H9 (cell line): Measurements from ENCODE around the gene SEH1L. TPM values are rescaled to one million over a fixed set of nuclear protein-coding genes. Genes with fewer than 3 reads are reported as not detected.

ENCODE experiments used
- DNase-seq: peaks from one replicate; pipeline ENCODE4 v3.0.0-alpha.2; 2017
- H2AFZ ChIP-seq: one replicate; pipeline ENCODE4 v1.6.1; 2013; ENCODE audit warnings: mild to moderate bottlenecking, low read length, control low read depth, moderate library complexity
- H2AK5ac ChIP-seq: 2 replicates; pipeline ENCODE4 v1.6.1; 2013; ENCODE audit warnings: low read length, control low read depth, mixed read lengths; ENCODE audit not compliant: insufficient read length
- H2BK120ac ChIP-seq: one replicate; pipeline ENCODE4 v1.6.1; 2013; ENCODE audit warnings: low read depth, mild to moderate bottlenecking, low read length, control low read depth, inconsistent platforms; ENCODE audit not compliant: poor library complexity, severe bottlenecking
- H2BK12ac ChIP-seq: 2 replicates; pipeline ENCODE4 v1.6.1; 2013; ENCODE audit warnings: low read length, control low read depth, mixed read lengths, low read depth; ENCODE audit not compliant: insufficient read length
- H2BK15ac ChIP-seq: 2 replicates; pipeline ENCODE4 v1.6.1; 2013; ENCODE audit warnings: low read depth, low read length, control low read depth
- H2BK20ac ChIP-seq: one replicate; pipeline ENCODE4 v1.6.1; 2013; ENCODE audit warnings: low read depth, mild to moderate bottlenecking, low read length, control low read depth, inconsistent platforms; ENCODE audit not compliant: poor library complexity, severe bottlenecking
- H2BK5ac ChIP-seq: 2 replicates; pipeline ENCODE4 v1.6.1; 2013; ENCODE audit warnings: low read length, control low read depth, mixed read lengths; ENCODE audit not compliant: insufficient read length
- H3K14ac ChIP-seq: 2 replicates; pipeline ENCODE4 v1.6.1; 2013; ENCODE audit warnings: low read length, control low read depth; ENCODE audit not compliant: insufficient read depth
- H3K18ac ChIP-seq: 2 replicates; pipeline ENCODE4 v1.6.1; 2013; ENCODE audit warnings: low read depth, mild to moderate bottlenecking, mixed read lengths, low read length, control low read depth; ENCODE audit not compliant: insufficient read length
- H3K23ac ChIP-seq: 2 replicates; pipeline ENCODE4 v1.6.1; 2013; ENCODE audit warnings: low read length, control low read depth, mixed read lengths, low read depth; ENCODE audit not compliant: insufficient read length
- H3K23me2 ChIP-seq: 2 replicates; pipeline ENCODE4 v1.6.1; 2013; ENCODE audit warnings: low read depth, mild to moderate bottlenecking, mixed read lengths, low read length, control low read depth; ENCODE audit not compliant: insufficient read length, poor library complexity, severe bottlenecking
- H3K27ac ChIP-seq: 2 replicates; pipeline ENCODE4 v1.5.1; 2013; ENCODE audit warnings: low read length, control low read depth, mixed read lengths, low read depth; ENCODE audit not compliant: insufficient read length
- H3K27me3 ChIP-seq: 2 replicates; pipeline ENCODE4 v1.6.1; 2013; ENCODE audit warnings: low read length, control low read depth, inconsistent platforms; ENCODE audit not compliant: insufficient read depth
- H3K4ac ChIP-seq: 2 replicates; pipeline ENCODE4 v1.6.1; 2013; ENCODE audit warnings: low read depth, mild to moderate bottlenecking, control low read depth, inconsistent platforms, low read length, moderate library complexity
- H3K4me1 ChIP-seq: 2 replicates; pipeline ENCODE4 v1.6.1; 2013; ENCODE audit warnings: low read length, control low read depth, inconsistent platforms; ENCODE audit not compliant: insufficient read depth
- H3K4me2 ChIP-seq: 2 replicates; pipeline ENCODE4 v1.6.1; 2013; ENCODE audit warnings: low read length, control low read depth, mixed read lengths; ENCODE audit not compliant: insufficient read length, insufficient read depth
- H3K56ac ChIP-seq: 2 replicates; pipeline ENCODE4 v1.6.1; 2013; ENCODE audit warnings: low read depth, mild to moderate bottlenecking, mixed read lengths, low read length, control low read depth; ENCODE audit not compliant: insufficient read length
- H3K79me1 ChIP-seq: 2 replicates; pipeline ENCODE4 v1.6.1; 2013; ENCODE audit warnings: low read depth, mild to moderate bottlenecking, moderate library complexity, low read length, control low read depth, inconsistent platforms; ENCODE audit not compliant: insufficient read depth, poor library complexity, severe bottlenecking
- H3K79me2 ChIP-seq: 2 replicates; pipeline ENCODE4 v1.6.1; 2013; ENCODE audit warnings: low read length, control low read depth, inconsistent platforms; ENCODE audit not compliant: insufficient read depth
- H3K9ac ChIP-seq: 2 replicates; pipeline ENCODE4 v1.6.1; 2013; ENCODE audit warnings: low read length, control low read depth, mixed read lengths; ENCODE audit not compliant: insufficient read length; ENCODE audit errors: extremely low read depth
- H3K9me3 ChIP-seq: one replicate; pipeline ENCODE4 v1.6.1; 2013; ENCODE audit warnings: low read depth, low read length, inconsistent platforms; ENCODE audit not compliant: control insufficient read depth
- H3T11ph ChIP-seq: one replicate; pipeline ENCODE4 v1.6.1; 2013; ENCODE audit warnings: mild to moderate bottlenecking, low read length, control low read depth, inconsistent platforms
- H4K20me1 ChIP-seq: one replicate; pipeline ENCODE4 v1.6.1; 2013; ENCODE audit not compliant: control insufficient read depth, insufficient read length, insufficient read depth
- H4K5ac ChIP-seq: 2 replicates; pipeline ENCODE4 v1.6.1; 2013; ENCODE audit warnings: low read depth, mild to moderate bottlenecking, mixed read lengths, low read length, control low read depth; ENCODE audit not compliant: insufficient read length
- H4K8ac ChIP-seq: replicated peaks from 2 replicates; pipeline ENCODE4 v1.6.1; 2013; ENCODE audit warnings: low read length, control low read depth, mixed read lengths, low read depth; ENCODE audit not compliant: insufficient read length
- H4K91ac ChIP-seq: 2 replicates; pipeline ENCODE4 v1.6.1; 2013; ENCODE audit warnings: low read depth, mild to moderate bottlenecking, moderate library complexity, mixed read lengths, low read length, control low read depth; ENCODE audit not compliant: insufficient read length
- H3K27ac Mint-ChIP-seq, 3 experiments: 2 replicates in 2 of 3; 3 replicates in 1 of 3; pipeline ENCODE4 v1.8.0; 2020 to 2021; ENCODE audit warnings: mixed read lengths in 3 of 3, mild to moderate bottlenecking in 1 of 3, moderate library complexity in 1 of 3
- H3K27me3 Mint-ChIP-seq: 2 replicates; pipeline ENCODE4 v1.8.0; 2021; ENCODE audit warnings: low read depth, mild to moderate bottlenecking, moderate library complexity, mixed read lengths
- H3K36me3 Mint-ChIP-seq, 3 experiments: 2 replicates in 2 of 3; 3 replicates in 1 of 3; pipeline ENCODE4 v1.8.0; 2020 to 2021; ENCODE audit warnings: low read depth in 3 of 3, mixed read lengths in 3 of 3; ENCODE audit not compliant: insufficient read depth in 1 of 3
- H3K4me1 Mint-ChIP-seq, 2 experiments: 2 replicates each; pipeline ENCODE4 v1.8.0; 2020; ENCODE audit warnings: mixed read lengths in 2 of 2
- H3K4me3 Mint-ChIP-seq, 2 experiments: 2 replicates in 1 of 2; 3 replicates in 1 of 2; pipeline ENCODE4 v1.8.0; 2020 to 2021; ENCODE audit warnings: mild to moderate bottlenecking in 2 of 2, mixed read lengths in 2 of 2, moderate library complexity in 1 of 2
- H3K9me3 Mint-ChIP-seq, 2 experiments: 2 replicates in 1 of 2; 3 replicates in 1 of 2; pipeline ENCODE4 v1.8.0; 2020; ENCODE audit warnings: mild to moderate bottlenecking in 2 of 2, mixed read lengths in 2 of 2, moderate library complexity in 1 of 2
- CTCF ChIP-seq: fragments of 200-600 bp; sonication (generic); conservative IDR thresholded peaks from 3 replicates; pipeline ENCODE4 v1.8.0; 2021; ENCODE audit warnings: antibody characterized with exemption, mild to moderate bottlenecking
- WGBS: extraction: QIAGEN DNeasy Blood & Tissue Kit; methylation state at CpG from one replicate; pipeline ENCODE4 v1.1.7; 2013; ENCODE audit warnings: missing lambda C conversion rate, low lambda C conversion rate, mixed read lengths; ENCODE audit not compliant: insufficient read length; ENCODE audit errors: extremely low coverage; 5-methylcytosine and 5-hydroxymethylcytosine counted together
- total RNA-seq: library from RNA; stranded (reverse); gene quantifications from 2 replicates; pipeline ENCODE4 v1.2.1, GENCODE V29; 2021

Gene SEH1L
- total RNA-seq, 1 experiment from 2014 or later = 97.2 TPM

- H2BK120ac ChIP-seq = no peak overlapping the region
- H4K91ac ChIP-seq = no peak overlapping the region
- no peak overlapping the region for H3T11ph ChIP-seq
- no peaks in the 10 kb centered on the region for H3K4me1 ChIP-seq
- Mint-ChIP-seq H3K36me3 (peaks cover 8 to 46% (median 28%) of the 10 kb centered on the region in 3 experiments), H3K27ac (no peak overlapping the region), H3K4me1 (no peaks in the 10 kb centered on the region), H3K27me3 (no peaks in the 10 kb centered on the region; the same call in 1 of the 2 replicates), H3K4me3 (no peak overlapping the region), H3K9me3 (no peaks in the 10 kb centered on the region)
- H3K79me2 ChIP-seq = no peaks in the 10 kb centered on the region
- no peaks in the 10 kb centered on the region for H3K9me3 ChIP-seq
- no peak overlapping the region for H4K5ac ChIP-seq
- H3K23ac ChIP-seq = no peak overlapping the region
- H4K8ac ChIP-seq = no peak overlapping the region
- H2BK5ac ChIP-seq = no peak overlapping the region
- H2BK20ac ChIP-seq = no peak overlapping the region
- DNase-seq = no peak
- no peak overlapping the region for H2AK5ac ChIP-seq
- TF ChIP-seq CTCF = no peak
- no peaks in the 10 kb centered on the region for H3K23me2 ChIP-seq
- no CpG with 5 or more reads among the region's 2 CpGs for WGBS
- H3K9ac ChIP-seq = no peak overlapping the region
- no peak overlapping the region for H3K27ac ChIP-seq
- no peaks in the 10 kb centered on the region for H4K20me1 ChIP-seq
- no peaks in the 10 kb centered on the region for H3K27me3 ChIP-seq
- no peak overlapping the region for H3K4ac ChIP-seq
- no peak overlapping the region for H3K4me2 ChIP-seq
- no peak overlapping the region for H2AFZ ChIP-seq
- no peak overlapping the region for H3K14ac ChIP-seq
- H3K79me1 ChIP-seq = no peaks in the 10 kb centered on the region
- no peak overlapping the region for H2BK12ac ChIP-seq
- H2BK15ac ChIP-seq = no peak overlapping the region
- no peak overlapping the region for H3K56ac ChIP-seq
- no peak overlapping the region for H3K18ac ChIP-seq
Measured at GRCh38 chr18:13028869-13029268, 81.1 kb downstream of the SEH1L start.
